HG03097 (cell line): Measurements from ENCODE around the gene PLCD4.

ENCODE experiments used
- ATAC-seq: cut with Tn5 transposase; IDR thresholded peaks from one replicate; pipeline ENCODE4 v1.9.1; 2021; ENCODE audit not compliant: unreplicated experiment, low FRiP score

The PLCD4 gene

DNA sequence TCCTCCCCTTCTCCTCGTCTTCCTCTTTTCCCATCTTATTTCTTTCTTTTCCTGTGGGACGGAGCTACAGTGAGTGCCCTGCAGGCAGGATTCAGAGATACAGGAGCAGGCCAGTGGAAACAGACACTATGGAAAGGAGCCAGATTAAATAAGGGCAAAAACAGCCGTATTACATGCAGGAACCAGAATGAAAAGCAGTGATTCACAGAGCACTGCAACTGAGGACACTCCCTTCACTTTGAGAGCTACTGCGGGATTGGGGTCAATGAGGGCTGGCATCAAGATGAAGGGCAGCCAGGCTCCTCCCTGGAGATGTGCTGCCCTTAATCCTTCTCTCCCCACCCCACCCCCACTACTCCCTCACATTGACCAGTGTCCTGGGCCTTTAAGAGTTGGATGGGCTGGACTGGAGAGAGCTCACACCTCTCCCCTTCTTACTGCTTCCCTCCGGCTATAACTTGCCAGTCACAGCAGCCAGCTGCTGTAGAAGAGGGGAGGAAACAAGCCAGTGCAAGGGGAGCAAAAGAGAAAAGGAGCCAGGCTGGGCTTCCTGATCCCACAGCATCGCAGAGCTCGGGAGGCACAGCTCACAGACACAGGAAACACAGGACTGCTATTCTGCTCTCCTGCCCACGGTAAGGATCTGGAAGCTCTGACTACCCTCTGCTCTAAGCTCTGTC lies at the start of gene PLCD4:
PLCD4 (plus strand) TSS at position 464 of the 680 bp plus-strand sequence. CDS start 7,841 bp downstream, outside the sequence.
- ATAC-seq: no peak

DNA sequence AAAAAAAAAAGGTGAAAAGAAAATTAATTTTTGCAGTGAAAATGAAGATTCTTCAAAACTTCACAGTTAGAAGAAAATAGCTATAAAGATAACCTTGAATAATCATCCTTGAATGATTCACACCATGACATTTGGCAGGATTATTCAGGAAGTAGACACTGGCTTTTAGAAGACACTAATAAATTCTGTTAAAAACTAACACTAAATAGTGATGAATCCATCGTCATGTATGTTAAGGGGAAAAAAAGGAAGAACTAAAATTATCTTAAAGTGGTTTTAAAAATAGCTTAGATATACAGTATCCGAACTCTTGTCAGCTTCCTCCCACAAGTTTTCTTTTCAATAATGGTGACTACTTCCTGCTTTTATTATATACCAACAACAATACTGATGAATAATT lies 49.8 kb upstream of the PLCD4 start:
- no peak for ATAC-seq

DNA sequence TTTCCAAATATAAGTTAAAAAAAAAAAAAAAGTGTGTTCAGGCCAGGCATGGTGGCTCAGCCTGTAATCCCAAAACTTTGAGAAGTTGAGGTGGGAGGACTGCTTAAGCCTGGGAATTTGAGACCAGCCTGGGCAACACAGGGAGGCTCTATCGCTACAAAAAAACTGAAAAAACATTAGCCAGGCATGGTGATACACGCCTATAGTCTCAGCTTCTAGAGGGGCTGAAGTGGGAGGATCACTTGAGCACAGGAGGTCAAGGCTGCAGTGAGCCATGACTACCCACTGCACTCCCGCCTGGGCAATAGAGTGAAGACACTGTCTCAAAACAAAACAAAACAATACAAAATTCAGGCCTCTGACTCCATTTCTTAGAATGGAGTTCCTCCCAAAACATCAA lies 48.7 kb upstream of the PLCD4 start:
- ATAC-seq: no peak

DNA sequence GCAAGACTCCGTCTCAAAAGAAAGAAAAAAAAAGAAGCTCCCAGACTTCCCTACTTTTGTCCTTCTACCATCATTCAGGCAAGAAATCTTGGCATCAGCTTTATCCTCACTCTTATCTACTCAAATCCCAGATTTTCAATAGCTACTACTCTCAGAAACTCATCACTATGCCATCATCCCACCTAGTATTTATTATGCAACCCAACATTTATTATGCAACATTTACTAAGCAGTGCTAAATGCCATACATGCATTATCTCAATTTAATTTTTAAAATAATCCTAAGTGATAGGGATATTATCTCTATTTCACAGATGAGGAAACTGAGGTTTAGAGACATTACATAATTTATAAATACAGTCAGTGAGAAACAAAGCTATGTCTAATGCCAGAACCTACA lies 43.6 kb upstream of the PLCD4 start:
- ATAC-seq: no peak

DNA sequence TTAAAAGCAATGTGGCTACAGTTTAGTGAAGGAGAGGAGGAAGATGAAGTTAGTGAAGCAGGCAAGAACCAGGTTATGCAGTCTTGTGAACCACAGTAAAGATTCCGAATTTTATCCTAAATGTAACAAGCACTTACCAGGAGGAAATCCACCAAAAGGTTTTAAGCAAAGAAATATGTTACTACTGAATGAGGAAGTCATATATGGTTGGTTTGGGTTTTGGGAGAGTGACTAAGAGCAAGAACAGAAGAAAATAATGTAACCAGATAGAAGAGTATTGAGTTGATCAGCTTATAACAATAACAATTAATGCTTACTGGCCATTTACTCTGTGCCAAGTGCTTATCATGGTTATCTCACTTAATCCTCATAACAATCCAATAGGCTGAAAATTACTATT lies 41.4 kb upstream of the PLCD4 start:
- ATAC-seq: no peak

DNA sequence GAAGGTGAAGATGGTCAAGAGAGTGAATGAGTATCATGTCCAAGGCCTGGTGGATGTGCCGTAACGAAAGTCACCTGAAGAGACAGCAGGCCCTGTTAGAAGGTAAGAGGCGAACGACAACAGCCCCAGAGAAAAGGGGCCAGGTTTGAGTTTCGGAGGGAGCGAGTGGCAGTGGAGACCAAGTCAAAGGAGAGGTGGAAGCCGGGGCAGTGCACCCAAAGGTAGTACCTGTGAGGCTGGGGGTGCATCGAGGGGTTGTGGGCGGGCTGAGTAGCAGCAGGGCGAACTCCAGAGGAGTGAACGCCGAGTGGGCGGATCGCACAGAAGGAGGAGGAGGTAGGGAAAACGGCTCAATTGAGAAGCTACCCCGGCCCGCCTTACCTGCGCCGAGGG lies 39.9 kb upstream of the PLCD4 start:
- ATAC-seq: peak; percentile 39

DNA sequence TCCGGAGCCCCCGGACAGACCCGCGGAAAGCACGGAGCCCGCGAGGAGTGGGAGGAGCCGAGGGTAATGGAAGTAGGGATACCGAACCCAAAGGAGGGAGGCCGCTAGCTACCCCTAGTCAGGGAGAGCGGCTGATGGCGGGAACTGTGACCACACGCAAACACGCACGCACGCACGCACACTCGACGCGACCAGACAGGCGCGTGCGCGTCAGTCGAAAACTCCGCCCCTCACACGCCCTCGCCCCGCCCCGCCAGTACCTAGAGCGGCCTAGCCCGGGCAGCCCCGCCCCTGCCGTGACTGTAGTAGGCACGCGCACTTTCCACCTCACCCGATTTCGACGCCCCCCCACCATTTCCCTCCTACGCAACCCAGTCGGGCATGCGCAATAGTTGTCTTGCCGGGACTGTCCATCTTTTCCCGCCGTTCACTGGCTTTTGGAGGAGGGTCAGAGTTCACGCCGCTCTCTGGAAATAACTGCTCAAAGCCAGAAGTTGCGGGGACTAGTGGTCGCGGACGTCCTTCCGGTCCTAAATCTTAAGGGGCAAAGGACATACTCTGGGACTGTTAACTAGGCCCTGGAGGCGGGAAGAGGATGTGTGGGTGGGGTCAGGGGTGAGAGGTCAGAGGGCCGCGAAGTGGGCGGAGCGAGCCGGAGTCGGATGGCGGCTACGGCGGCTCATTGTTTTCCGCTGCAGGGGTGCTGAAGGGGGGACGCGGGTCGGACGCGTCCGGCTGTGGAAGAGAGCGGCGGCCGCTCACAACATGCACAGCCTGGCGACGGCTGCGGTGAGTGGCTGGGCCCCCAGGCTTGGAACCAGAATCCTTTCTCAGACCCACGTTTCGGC lies 39.3 kb upstream of the PLCD4 start, which contains the start of the genes CNOT9 and USP37:
CNOT9 (plus strand) TSS at position 650 of the 848 bp plus-strand sequence; CDS start at position 766, 116 bp downstream.
USP37 (minus strand) TSS at position 162 of the 848 bp plus-strand sequence. CDS start 9,698 bp downstream, outside the sequence.
- ATAC-seq: peak; percentile 53

DNA sequence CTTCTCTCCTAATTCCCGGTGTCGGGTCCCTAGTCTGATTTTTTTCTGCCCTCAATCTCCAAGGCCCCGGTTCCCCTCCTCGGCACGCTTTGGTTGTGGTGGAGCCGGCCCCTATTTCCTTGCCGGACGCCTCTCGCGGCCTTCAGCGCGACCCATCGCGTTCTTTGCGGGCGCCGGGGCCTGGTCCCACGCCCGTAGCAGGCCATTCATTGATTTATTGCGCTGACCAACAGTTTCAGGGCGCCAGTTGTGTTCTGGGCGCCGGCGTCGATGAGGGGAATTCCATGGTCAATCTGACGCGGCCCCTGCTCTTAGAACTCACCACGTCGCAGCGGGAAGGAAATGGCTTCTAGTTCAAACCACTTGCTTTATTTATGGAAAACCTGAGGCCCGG lies 38.7 kb upstream of the PLCD4 start:
- peak; percentile 30 for ATAC-seq

DNA sequence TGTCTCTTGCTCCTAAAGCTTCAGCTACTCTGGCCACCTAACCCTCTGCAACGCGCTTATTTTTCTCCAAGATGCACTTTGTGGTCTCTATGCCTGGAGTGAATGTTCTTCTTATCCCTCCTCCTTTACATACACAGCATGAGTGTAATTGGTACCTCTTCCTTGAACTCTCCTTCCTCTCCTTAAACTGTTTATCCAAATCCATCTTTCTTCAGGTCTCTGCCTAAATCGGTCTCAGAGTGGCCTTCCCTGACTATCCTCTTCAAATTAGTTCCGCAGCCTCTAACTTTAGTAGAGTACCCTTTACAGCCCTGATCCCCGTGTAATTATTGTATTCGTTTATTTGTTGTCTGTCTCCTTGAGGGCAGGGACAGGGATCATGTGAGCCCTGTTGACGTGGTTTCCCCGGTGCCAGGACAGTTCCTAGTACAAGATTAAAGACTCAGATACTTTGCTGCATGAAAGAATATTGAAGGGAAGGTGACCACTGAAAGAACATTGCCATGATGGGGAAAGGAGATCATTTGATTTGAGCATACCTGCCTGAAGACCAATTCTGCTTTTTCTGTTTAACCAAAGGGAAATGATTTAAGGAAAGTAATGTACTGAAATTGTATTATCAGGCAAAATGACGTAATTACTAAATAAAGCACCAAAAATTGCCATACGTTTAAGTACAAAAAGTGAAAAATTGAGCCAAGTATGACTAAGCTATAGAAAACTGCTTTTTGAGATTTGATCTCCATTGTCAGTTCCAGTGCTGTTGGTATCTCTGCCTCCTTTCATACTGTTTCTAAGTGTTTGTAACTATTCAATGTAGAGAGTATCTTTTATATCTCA lies 37.8 kb upstream of the PLCD4 start:
- no peak for ATAC-seq

DNA sequence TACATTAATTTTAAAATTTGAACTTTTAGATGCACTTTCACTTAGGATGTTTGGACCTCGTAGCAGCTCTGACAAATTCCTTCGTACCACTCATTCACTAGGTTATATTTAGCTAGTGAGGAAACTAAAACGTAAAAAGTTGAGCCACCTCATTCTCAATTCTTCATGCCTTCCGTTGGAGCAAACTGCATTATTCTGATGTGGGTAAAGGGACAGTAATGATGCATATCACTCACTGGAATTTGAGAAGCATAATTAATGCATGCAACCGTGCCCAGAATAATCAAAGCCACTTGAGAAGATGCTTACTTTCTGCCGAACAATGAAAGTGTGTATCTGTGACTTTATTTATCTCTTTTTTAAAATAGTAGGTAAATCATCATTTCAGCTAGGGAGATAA lies 36.8 kb upstream of the PLCD4 start:
- ATAC-seq: no peak

DNA sequence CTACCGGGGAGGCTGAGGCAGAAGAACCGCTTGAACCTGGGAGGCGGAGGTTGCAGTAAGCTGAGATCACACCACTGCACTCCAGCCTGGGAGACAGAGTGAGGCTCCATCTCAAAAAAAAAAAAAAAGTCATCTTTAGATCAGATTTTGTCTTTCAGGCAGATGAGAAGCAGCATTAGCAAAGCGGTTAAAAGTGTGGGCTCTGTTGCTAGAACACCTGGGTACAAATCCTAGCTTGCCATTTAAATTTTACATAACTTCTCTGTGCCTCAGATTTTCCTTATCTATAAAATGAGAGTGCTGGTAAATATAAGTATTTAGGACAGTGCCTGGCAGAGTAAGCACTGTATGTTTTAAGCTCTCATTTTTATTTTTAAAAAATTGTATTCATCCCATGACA lies 30.8 kb upstream of the PLCD4 start:
- ATAC-seq: no peak

DNA sequence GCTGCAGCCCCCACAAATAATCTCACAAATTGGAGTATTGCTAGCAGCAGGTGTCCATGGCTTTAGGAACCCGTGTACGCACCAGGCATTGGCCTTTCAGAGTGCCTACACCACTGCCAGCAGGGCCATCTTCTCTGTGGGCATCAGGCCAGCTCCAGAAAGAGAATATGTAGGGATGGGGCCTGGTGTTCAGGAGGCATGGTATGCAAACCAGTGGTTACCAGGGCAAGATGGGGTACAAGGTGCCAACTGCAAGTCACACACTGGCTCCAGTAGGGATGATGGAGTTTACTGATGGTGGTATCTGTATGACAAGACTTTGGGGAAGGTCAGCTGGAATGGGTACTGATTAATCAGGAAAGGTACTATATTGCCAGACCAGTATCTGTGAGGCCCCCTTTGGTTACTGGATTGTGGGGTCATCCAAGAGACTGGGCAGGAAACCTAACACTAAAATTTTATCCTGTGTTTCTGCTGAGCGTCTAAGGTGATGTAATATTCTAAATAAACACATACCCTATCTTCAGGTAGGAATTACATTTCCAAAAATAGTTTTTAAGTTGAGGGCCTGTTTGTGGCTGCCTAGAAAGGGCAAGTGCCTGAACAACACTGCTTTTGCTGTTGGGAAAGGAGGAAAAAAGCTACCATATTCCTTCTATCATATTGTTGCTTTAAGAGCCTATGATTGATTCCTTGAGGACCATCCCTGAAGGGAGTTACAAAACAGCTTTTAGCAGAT lies 30.0 kb upstream of the PLCD4 start:
- no peak for ATAC-seq

DNA sequence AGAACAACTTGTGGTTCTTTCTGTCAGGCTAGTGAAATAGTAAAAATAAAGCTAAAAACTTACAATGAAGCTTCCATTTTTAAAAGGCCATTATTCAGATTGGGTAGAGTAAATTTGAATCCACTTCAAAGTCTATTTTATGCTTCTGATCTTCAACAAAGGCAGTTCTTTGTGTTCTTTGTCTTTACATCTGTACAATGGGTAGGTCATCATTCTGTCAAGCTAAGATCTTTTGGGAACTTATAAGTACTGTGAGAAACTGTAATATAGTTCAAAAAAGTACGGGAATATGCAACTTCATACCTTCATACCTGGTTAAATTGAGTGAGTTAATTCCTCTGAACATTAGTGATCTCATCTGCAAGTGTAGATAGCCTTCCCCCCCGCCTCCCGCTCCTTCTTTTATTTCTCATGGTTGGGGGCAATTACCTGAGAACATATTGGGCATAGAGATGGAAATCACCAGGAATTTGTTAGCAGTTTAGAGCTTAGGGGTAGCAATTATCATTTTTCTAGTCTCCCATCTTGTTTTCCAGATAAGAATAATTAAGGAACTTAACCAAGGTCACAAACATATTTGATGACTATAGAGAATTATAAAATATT lies 29.3 kb upstream of the PLCD4 start:
- no peak for ATAC-seq

DNA sequence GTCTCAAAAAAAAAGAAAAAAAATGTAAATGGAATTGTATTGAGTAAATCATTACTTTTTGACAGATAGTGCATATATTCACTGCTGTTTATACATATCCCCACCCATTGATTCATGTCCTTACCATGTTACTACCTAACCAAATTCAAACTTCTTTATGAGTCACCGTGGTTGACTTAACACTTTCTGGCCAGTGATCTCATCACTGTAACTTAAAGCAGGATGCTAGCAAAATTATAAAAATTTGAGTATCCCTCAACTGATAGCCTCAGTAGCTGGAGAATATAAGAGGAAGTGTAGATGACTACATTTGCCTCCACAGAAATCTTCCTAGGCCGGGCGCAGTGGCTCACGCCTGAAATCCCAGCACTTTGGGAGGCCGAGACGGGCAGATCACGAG lies 25.6 kb upstream of the PLCD4 start:
- no peak for ATAC-seq

DNA sequence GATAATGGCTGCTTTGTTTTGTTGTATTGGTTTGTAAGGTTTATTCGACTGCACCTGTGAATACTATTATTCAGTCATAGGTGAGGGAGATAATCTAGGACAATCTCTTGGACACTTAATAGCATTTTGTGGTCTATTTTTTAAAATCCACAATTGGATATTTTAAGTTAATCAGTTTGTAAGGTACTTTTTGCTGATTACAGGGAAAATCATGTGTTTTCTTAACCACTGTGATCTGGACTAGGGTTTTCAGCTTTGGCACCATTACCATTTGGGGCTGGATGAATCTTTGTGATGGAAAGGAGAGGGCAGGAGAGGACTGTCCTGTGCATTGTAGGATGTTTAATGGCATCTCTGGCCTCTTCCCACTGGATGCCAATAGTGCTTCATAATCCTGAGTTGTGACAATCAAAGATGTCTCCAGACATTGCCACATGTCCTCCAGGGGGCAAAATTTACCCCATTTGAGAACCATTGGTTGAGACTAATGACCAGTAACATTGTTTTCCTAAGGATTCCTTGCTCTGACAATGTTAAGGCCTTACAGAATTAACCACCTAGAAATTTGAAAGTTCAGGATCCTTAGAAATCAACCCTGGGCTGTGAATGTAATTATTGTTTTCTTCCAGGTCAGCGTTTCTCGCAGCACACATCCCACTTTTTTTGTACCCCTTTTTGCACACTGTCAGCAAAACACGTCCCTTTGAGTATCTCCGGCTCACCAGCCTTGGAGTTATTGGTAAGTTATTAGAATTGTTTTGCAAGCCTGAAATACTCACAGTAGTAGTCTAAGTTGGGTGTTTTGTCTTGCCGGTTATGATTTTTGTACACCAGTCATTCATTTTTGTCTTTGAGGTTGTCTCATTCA lies 23.5 kb upstream of the PLCD4 start:
- no peak for ATAC-seq

DNA sequence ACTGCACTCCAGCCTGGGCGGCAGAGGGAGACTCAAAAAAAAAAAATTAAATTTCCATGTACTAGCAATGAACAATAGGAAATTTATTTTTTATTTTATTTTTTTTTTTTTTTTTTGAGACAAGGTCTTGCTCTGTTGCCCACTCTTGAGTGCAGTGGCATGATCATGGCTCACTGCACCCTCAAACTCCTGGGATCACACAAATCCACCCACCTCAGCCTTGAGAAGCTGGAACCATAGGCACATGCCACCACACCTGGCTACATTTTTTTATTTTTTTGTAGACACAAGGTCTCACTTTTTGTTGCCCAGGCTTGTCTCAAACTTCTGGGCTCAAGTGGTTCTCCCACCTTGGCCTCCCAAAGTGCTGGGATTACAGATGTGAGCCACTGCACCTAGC lies 22.2 kb upstream of the PLCD4 start:
- ATAC-seq: no peak

DNA sequence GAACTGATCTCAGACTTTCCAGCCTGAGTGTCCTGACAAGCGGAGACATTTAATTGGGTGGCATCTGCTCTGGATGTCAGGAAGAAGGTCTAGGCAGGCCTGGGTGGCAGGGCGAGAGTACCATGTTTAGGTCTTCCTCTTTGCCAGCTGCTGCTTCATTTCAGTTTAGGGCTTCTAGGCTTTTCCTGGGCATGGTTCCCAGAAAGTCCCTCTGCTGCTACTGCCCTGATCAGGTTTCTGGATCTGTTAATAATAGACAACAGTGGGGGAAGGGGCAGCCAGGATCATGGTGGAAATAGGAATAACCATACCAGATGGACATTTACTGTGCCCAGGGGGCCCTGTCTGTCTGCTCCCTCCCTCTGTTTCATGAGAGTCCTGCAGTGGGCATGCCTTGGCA lies 2.3 kb upstream of the PLCD4 start:
- ATAC-seq: no peak

DNA sequence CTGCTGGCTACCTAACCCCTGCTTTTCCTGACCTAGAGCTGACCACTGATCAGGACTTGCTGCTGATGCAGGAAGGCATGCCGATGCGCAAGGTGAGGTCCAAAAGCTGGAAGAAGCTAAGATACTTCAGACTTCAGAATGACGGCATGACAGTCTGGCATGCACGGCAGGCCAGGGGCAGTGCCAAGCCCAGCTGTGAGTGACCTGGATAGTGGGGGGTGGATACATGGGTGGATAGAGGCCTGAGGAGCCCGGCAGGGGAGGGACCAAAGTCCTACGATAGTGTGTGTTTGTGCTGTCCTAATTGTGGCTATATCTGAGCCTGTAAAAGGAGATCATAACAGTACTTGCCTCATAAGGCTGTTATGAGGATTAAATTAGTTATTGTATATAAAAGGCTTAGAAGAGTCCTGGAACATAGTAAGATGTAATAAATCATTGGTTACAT lies 8.2 kb downstream of the PLCD4 start:
- no peak for ATAC-seq
